H1 (cell line): Measurements from ENCODE around the gene GLIS2. TPM values are rescaled to one million over a fixed set of nuclear protein-coding genes. Genes with fewer than 3 reads are reported as not detected.

Experiments
- CTCF ChIA-PET: fragments of 300-600 bp; sonication (Branson Sonifier 250); formaldehyde crosslinking; loops from one replicate; lab custom pipeline; 2021; ENCODE audit not compliant: partially characterized antibody; lab: Charles Lee
- POLR2A ChIA-PET: fragments of 300-600 bp; sonication (Branson Sonifier 250); formaldehyde crosslinking; loops from one replicate; lab custom pipeline; 2021; ENCODE audit warnings: inconsistent platforms; ENCODE audit not compliant: partially characterized antibody; lab: Charles Lee
- DNase-seq, 2 experiments: peaks; one replicate each; pipeline versions ENCODE4 v3.0.0 to v3.0.0-alpha.2; 2010 to 2022; ENCODE audit warnings: low spot score in 2 of 2, low read depth in 1 of 2, mixed read lengths in 1 of 2
- FAIRE-seq: peaks from 2 replicates; lab custom pipeline; 2011; peaks lifted over from hg19 to GRCh38; lab: Jason Lieb, UNC
- H2AFZ ChIP-seq: 2 replicates; pipeline ENCODE4 v1.8.1; 2012; ENCODE audit warnings: low read length, inconsistent platforms
- H2AK5ac ChIP-seq: 2 replicates; pipeline ENCODE4 v1.6.1; 2013; ENCODE audit warnings: low read depth, low read length
- H2BK120ac ChIP-seq: replicated peaks from 2 replicates; pipeline ENCODE3; 2013; ENCODE audit warnings: low read depth, low read length, inconsistent platforms
- H2BK12ac ChIP-seq: 2 replicates; pipeline ENCODE4 v1.6.1; 2013; ENCODE audit warnings: low read depth, low read length
- H2BK15ac ChIP-seq: 2 replicates; pipeline ENCODE4 v1.6.1; 2013; ENCODE audit warnings: low read length
- H2BK20ac ChIP-seq: 2 replicates; pipeline ENCODE4 v1.6.1; 2013; ENCODE audit warnings: low read length
- H2BK5ac ChIP-seq: 2 replicates; pipeline ENCODE4 v1.6.1; 2013; ENCODE audit warnings: low read depth, low read length
- H3K14ac ChIP-seq: 2 replicates; pipeline ENCODE4 v1.6.1; 2013; ENCODE audit warnings: inconsistent platforms; ENCODE audit not compliant: insufficient read length
- H3K18ac ChIP-seq: 2 replicates; pipeline ENCODE4 v1.6.1; 2013; ENCODE audit warnings: low read length; ENCODE audit errors: extremely low read depth
- H3K23ac ChIP-seq: 2 replicates; pipeline ENCODE4 v1.6.1; 2013; ENCODE audit warnings: inconsistent platforms; ENCODE audit not compliant: insufficient read length
- H3K23me2 ChIP-seq: 2 replicates; pipeline ENCODE4 v1.6.1; 2013; ENCODE audit warnings: low read depth, low read length
- H3K27ac ChIP-seq: 2 replicates; pipeline ENCODE4 v1.6.1; 2011; ENCODE audit warnings: low read depth, low read length, inconsistent platforms
- H3K27me3 ChIP-seq, 4 experiments: replicated peaks in 1 of 4; 1 replicate in 1 of 4; 2 replicates in 3 of 4; pipeline versions ENCODE4 v1.6.1 to v1.8.1; 2011 to 2013; ENCODE audit warnings: low read length in 3 of 4, mild to moderate bottlenecking in 3 of 4, inconsistent platforms in 2 of 4, mixed read lengths in 2 of 4, moderate library complexity in 1 of 4; ENCODE audit not compliant: control insufficient read depth in 3 of 4, insufficient read depth in 3 of 4; ENCODE audit errors: extremely low read depth in 1 of 4
- H3K36me3 ChIP-seq, 4 experiments: 2 replicates each; pipeline versions ENCODE4 v1.6.1 to v1.8.1; 2011 to 2013; ENCODE audit warnings: mild to moderate bottlenecking in 4 of 4, low read length in 3 of 4, moderate library complexity in 2 of 4, control low read depth in 1 of 4, inconsistent platforms in 1 of 4; ENCODE audit not compliant: insufficient read depth in 4 of 4, control insufficient read depth in 2 of 4
- H3K4ac ChIP-seq: replicated peaks from 2 replicates; pipeline ENCODE3; 2013; ENCODE audit warnings: low read length, low read depth, mixed read lengths, inconsistent platforms; ENCODE audit not compliant: insufficient read length
- H3K4me1 ChIP-seq, 4 experiments: replicated peaks in 1 of 4; 1 replicate in 1 of 4; 2 replicates in 3 of 4; pipeline versions ENCODE4 v1.6.1 to v1.8.1; 2011 to 2013; ENCODE audit warnings: low read length in 3 of 4, inconsistent platforms in 2 of 4, mixed read lengths in 1 of 4; ENCODE audit not compliant: insufficient read depth in 4 of 4, control insufficient read depth in 3 of 4
- H3K4me2 ChIP-seq, 2 experiments: 2 replicates each; pipeline versions ENCODE4 v1.6.1 to v1.8.1; 2011 to 2013; ENCODE audit warnings: low read depth in 2 of 2, low read length in 2 of 2, control low read depth in 1 of 2, inconsistent platforms in 1 of 2, mild to moderate bottlenecking in 1 of 2; ENCODE audit not compliant: insufficient read depth in 1 of 2
- H3K4me3 ChIP-seq, 4 experiments: fragments of 200-600, 300-600 bp in 1 of 4; sonication (generic), shearing (Covaris generic), sonication (Bioruptor Twin) in 1 of 4; 2 replicates each; pipeline versions ENCODE4 v1.5.1 to v1.8.1; 2011 to 2016; ENCODE audit warnings: low read length in 4 of 4, low read depth in 3 of 4, control low read depth in 2 of 4, inconsistent platforms in 2 of 4, mild to moderate bottlenecking in 2 of 4, mixed read lengths in 1 of 4, moderate library complexity in 1 of 4; ENCODE audit not compliant: insufficient read depth in 2 of 4; ENCODE audit errors: extremely low read depth in 1 of 4
- H3K56ac ChIP-seq: replicated peaks from 2 replicates; pipeline ENCODE3; 2013; ENCODE audit warnings: low read depth, mild to moderate bottlenecking, mixed read lengths, low read length, inconsistent platforms; ENCODE audit not compliant: insufficient read length
- H3K79me1 ChIP-seq: 2 replicates; pipeline ENCODE4 v1.6.1; 2013; ENCODE audit warnings: low read depth, low read length, control low read depth
- H3K79me2 ChIP-seq, 2 experiments: 2 replicates each; pipeline versions ENCODE4 v1.6.1 to v1.8.1; 2012 to 2013; ENCODE audit warnings: low read length in 2 of 2, mild to moderate bottlenecking in 2 of 2, inconsistent platforms in 1 of 2; ENCODE audit not compliant: insufficient read depth in 2 of 2, control insufficient read depth in 1 of 2
- H3K9ac ChIP-seq, 4 experiments: replicated peaks in 1 of 4; 1 replicate in 1 of 4; 2 replicates in 3 of 4; pipeline versions ENCODE4 v1.6.1 to v1.8.1; 2011 to 2013; ENCODE audit warnings: low read depth in 3 of 4, low read length in 3 of 4, control low read depth in 2 of 4, mild to moderate bottlenecking in 2 of 4, moderate library complexity in 2 of 4, inconsistent platforms in 1 of 4; ENCODE audit errors: extremely low read depth in 1 of 4
- H3K9me3 ChIP-seq, 2 experiments: 2 replicates each; pipeline versions ENCODE4 v1.6.1 to v1.8.1; 2012 to 2013; ENCODE audit warnings: mild to moderate bottlenecking in 2 of 2, moderate library complexity in 2 of 2, control low read depth in 1 of 2, inconsistent platforms in 1 of 2, low read depth in 1 of 2, low read length in 1 of 2, mixed read lengths in 1 of 2; ENCODE audit not compliant: insufficient read depth in 2 of 2
- H4K20me1 ChIP-seq, 2 experiments: replicated peaks in 1 of 2; 2 replicates each; pipeline versions ENCODE3 to v1.8.1; 2011 to 2013; ENCODE audit warnings: inconsistent platforms in 2 of 2, low read length in 2 of 2, mild to moderate bottlenecking in 1 of 2; ENCODE audit not compliant: insufficient read depth in 2 of 2, control insufficient read depth in 1 of 2
- H4K5ac ChIP-seq: 2 replicates; pipeline ENCODE4 v1.6.1; 2013; ENCODE audit warnings: low read length, low read depth, mixed read lengths, inconsistent platforms; ENCODE audit not compliant: insufficient read length
- H4K8ac ChIP-seq: 2 replicates; pipeline ENCODE4 v1.8.0; 2013; ENCODE audit warnings: mild to moderate bottlenecking, moderate library complexity, low read length, inconsistent platforms; ENCODE audit not compliant: insufficient read depth; ENCODE audit errors: extremely low read depth
- H4K91ac ChIP-seq: replicated peaks from 2 replicates; pipeline ENCODE3; 2013; ENCODE audit warnings: low read length, mixed read lengths, inconsistent platforms; ENCODE audit not compliant: insufficient read length
- CEBPB ChIP-seq: IDR thresholded peaks from 2 replicates; pipeline ENCODE4 v1.6.1; 2012; ENCODE audit warnings: low read depth, low read length
- WGBS, 2 experiments: shearing (Covaris generic) in 1 of 2; methylation state at CpG; one replicate each; pipeline versions ENCODE4 v1.1.6 to v1.1.7; 2013 to 2015; ENCODE audit warnings: low lambda C conversion rate in 2 of 2, mixed read lengths in 2 of 2, inconsistent platforms in 1 of 2, low coverage in 1 of 2, missing lambda C conversion rate in 1 of 2; ENCODE audit not compliant: insufficient replicate concordance in 2 of 2, insufficient coverage in 1 of 2, insufficient read length in 1 of 2; ENCODE audit errors: extremely low coverage in 1 of 2, missing lambda C conversion rate in 1 of 2; 5-methylcytosine and 5-hydroxymethylcytosine counted together
- polyA plus RNA-seq, 7 experiments: library from polyadenylated mRNA; depleted of rRNA in 3 of 7; stranded (reverse) in 5 of 7; unstranded in 2 of 7; fragments of >200 nt in 5 of 7; fragments of 200-250 nt in 2 of 7; gene quantifications; 1 replicate in 5 of 7; 2 replicates in 1 of 7; 4 replicates in 1 of 7; pipeline versions ENCODE4 v1.2.1 to v1.2.3, GENCODE V29; 2011 to 2013; ENCODE audit warnings: missing spikeins in 2 of 7, mixed read lengths in 2 of 7
- total RNA-seq: library from RNA; stranded (reverse); fragmentation: NEBNext Ultra II Directional; extraction: Animal tissue kit (Norgen Biotek cat#: 25700); gene quantifications from 2 replicates; pipeline ENCODE4 v1.2.1, GENCODE V29; 2021
- TF ChIP-seq, protein P1 (sequence below): IDR thresholded peaks from 2 replicates; pipeline ENCODE4 v1.6.1; 2012; ENCODE audit warnings: low read length, inconsistent platforms

Gene GLIS2
- total and polyA plus RNA-seq, 2 of the 8 experiments (the other 6 are each of a cell fraction or from before 2014, with no cell fraction given): 4.3 to 17.4 TPM

GRCh38 chr16:4386451-4386805, 70.6 kb downstream of the GLIS2 start:
- Histone ChIP-seq H3K4me2 (no peak overlapping the region), H4K20me1 (peaks cover 3 to 9% of the 10 kb centered on the region in 2 experiments), H3K4me1 (peaks cover 0 to 29% (median 24%) of the 10 kb centered on the region in 4 experiments; a peak in 6 of 7 replicates), H3K79me1 (no peaks in the 10 kb centered on the region), H2BK20ac (no peak overlapping the region), H2BK120ac (no peak overlapping the region), H3K36me3 (peaks cover 0 to 12% (median 2%) of the 10 kb centered on the region in 4 experiments; a peak in 2 of 8 replicates), H4K91ac (no peak overlapping the region), H2BK5ac (no peak overlapping the region), H3K56ac (no peak overlapping the region), H3K9me3 (no peaks in the 10 kb centered on the region), H3K14ac (no peak overlapping the region), H3K79me2 (no peaks in the 10 kb centered on the region), H3K23me2 (no peaks in the 10 kb centered on the region), H2BK12ac (no peak overlapping the region), H3K23ac (no peak overlapping the region), H2AK5ac (no peak overlapping the region), H2AFZ (no peak overlapping the region), H2BK15ac (no peak overlapping the region), H3K4ac (no peak overlapping the region), H3K27ac (no peak overlapping the region), H4K5ac (no peak overlapping the region), H3K18ac (no peak overlapping the region), H3K27me3 (no peaks in the 10 kb centered on the region), H3K9ac (no peak overlapping the region), H3K4me3 (no peak overlapping the region), H4K8ac (no peak overlapping the region; the same call in 1 of the 2 replicates)
- WGBS, 2 experiments: 86% methylated on average over 8 of the region's 8 CpGs; no CpG with 5 or more reads in 1 of the 2 experiments
- peak in 1 of 2 experiments; percentile 50 for DNase-seq
- no peak for FAIRE-seq
- ChIA-PET POLR2A (interaction anchor here (0.7 to 11.9 kb wide), 3 partner anchors 9 to 115 kb away, joined by 3 to 223 read pairs (median 4); no protein-coding TSS in a partner anchor), CTCF (interaction anchor here (0.6 to 24.8 kb wide), 5 partner anchors 10 to 1203 kb away, joined by 3 to 659 read pairs (median 123); no protein-coding TSS in a partner anchor)
- TF ChIP-seq, protein P1, sequence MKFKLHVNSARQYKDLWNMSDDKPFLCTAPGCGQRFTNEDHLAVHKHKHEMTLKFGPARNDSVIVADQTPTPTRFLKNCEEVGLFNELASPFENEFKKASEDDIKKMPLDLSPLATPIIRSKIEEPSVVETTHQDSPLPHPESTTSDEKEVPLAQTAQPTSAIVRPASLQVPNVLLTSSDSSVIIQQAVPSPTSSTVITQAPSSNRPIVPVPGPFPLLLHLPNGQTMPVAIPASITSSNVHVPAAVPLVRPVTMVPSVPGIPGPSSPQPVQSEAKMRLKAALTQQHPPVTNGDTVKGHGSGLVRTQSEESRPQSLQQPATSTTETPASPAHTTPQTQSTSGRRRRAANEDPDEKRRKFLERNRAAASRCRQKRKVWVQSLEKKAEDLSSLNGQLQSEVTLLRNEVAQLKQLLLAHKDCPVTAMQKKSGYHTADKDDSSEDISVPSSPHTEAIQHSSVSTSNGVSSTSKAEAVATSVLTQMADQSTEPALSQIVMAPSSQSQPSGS: no peak
- TF ChIP-seq CEBPB: no peak
